Activated T-helper 1 cell treated with anti-CD3 and anti-CD28 coated beads, Interleukin-12 subunit alpha, Interleukin-12 subunit beta, Interleukin-2, Interleukin-4 antibody, amounts not matched to agents 30 ng/mL and 10 ng/mL and 1 ng/mL, durations not matched to agents 14 hours and 24 hours and 36 hours (primary cell): ENCODE results near the gene MRGPRE. TPM values are rescaled to one million over a fixed set of nuclear protein-coding genes. Genes with fewer than 3 reads are reported as not detected.

Source experiments
- DNase-seq: peaks from one replicate; pipeline ENCODE4 v3.0.0; 2021; ENCODE audit warnings: low spot score
- H3K27ac Mint-ChIP-seq: one replicate; pipeline ENCODE4 v1.8.0; 2021; ENCODE audit warnings: mild to moderate bottlenecking, mixed read lengths
- H3K27me3 Mint-ChIP-seq: one replicate; pipeline ENCODE4 v1.8.0; 2022; ENCODE audit warnings: mild to moderate bottlenecking, moderate library complexity, mixed read lengths; ENCODE audit not compliant: insufficient read depth
- H3K36me3 Mint-ChIP-seq: one replicate; pipeline ENCODE4 v1.8.0; 2021; ENCODE audit warnings: low read depth, mixed read lengths
- H3K4me1 Mint-ChIP-seq: one replicate; pipeline ENCODE4 v1.8.0; 2021; ENCODE audit warnings: low read depth, mixed read lengths
- H3K4me3 Mint-ChIP-seq: one replicate; pipeline ENCODE4 v1.8.0; 2021; ENCODE audit warnings: mild to moderate bottlenecking, moderate library complexity, mixed read lengths
- H3K9me3 Mint-ChIP-seq: one replicate; pipeline ENCODE4 v1.8.0; 2021; ENCODE audit warnings: mixed read lengths
- intact Hi-C: fragments of 100-400 bp; cut with micrococcal nuclease; formaldehyde crosslinking; loops from one replicate; pipeline ENCODE4 v1.15.1; 2024
- total RNA-seq: library from RNA; stranded (reverse); gene quantifications from 2 replicates; pipeline ENCODE4 v1.2.3, GENCODE V29; 2022

Gene MRGPRE
- total RNA-seq, 1 donor from 2014 or later, result not detected

DNA sequence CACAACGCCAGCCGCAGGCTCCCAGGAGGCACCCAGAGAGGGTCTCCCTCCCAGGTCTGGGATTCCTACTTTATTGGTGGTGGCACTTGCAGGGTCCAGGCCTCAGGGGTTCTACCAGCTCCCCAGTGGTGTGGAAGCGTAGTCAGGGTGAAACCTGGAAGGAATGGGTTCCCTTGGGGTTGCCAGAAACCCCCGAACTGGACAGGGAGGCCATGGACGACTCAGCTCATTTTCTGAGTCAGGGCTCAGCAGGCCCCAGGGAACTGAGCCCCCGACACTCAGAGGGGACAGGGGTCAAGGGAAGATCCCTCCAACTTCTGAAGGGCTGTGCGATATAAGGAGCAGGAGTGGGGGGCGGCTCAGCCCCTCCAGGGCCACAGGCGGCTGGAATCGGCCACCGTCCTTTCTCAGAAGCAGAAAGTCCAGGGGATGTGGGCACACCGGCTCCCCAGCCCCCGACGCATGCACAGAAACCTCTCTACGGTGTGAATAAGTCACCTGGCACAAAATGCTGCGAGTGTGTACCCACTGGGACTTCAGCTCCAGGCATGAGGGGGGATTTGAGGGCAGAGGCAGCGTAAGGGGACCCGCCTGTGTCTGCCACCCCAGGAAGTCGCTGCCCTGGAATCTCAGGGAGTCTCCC is 38.7 kb downstream of the MRGPRE start:
- DNase-seq, result no peak
- intact Hi-C loops, result no loop called here
- no peaks in the 10 kb centered on the region for H3K9me3 Mint-ChIP-seq
- peaks cover 2% of the 10 kb centered on the region for H3K27me3 Mint-ChIP-seq
- H3K4me1 Mint-ChIP-seq, result no peaks in the 10 kb centered on the region
- no peak overlapping the region for H3K27ac Mint-ChIP-seq
- H3K4me3 Mint-ChIP-seq, result no peak overlapping the region
- H3K36me3 Mint-ChIP-seq, result no peaks in the 10 kb centered on the region

DNA sequence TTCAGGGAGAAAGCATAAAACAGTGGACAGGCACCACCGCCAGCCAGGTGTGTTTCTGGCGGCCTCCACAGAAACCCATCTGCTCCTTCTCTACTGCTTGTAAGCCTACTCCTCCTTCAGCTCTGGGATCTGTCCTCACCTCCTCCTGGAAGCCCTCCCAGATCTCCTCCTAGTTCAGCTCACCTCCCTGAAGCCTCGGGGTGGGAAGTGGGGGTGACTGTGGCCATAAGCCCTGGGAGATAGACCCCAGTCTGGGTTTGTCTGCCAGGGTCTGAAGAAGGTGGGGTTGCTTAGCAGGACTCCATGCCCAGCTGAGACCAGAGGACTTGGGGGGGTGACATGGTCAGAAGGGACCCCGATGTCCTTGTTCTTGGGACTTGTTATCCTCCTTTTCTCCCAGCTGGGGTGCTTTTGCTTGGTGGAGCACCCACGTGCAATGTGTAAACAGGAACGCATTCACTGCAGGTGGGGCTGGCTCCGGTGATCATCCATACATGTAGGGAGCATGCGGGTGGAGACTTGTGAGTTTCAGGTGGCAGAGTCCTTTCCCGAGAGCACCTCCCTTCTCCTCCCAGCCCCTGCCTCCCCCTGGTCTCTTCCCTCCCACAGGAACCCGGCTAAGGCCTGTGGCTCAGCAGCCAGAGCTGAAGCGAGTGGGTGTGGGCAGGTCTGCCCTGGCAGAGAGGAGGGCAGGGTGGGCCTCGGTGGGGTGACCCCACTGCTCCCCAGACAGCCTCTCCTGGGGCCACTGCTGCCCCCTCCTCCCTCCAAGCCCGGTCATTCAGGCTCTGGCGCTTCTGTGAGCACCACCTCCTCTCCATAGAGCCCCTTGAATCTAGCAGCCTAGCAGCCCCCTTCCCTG is 39.5 kb downstream of the MRGPRE start:
- no peak overlapping the region for H3K4me3 Mint-ChIP-seq
- intact Hi-C loops, result no loop called here

GRCh38 chr11:3191586-3192324 is 40.5 kb downstream of the MRGPRE start:
- H3K36me3 Mint-ChIP-seq, result no peaks in the 10 kb centered on the region
- intact Hi-C loops, result no loop called here
- H3K27ac Mint-ChIP-seq, result no peak overlapping the region
- H3K9me3 Mint-ChIP-seq, result no peaks in the 10 kb centered on the region
- H3K27me3 Mint-ChIP-seq, result peaks cover 2% of the 10 kb centered on the region
- no peaks in the 10 kb centered on the region for H3K4me1 Mint-ChIP-seq
- no peak overlapping the region for H3K4me3 Mint-ChIP-seq
- DNase-seq, result no peak

More for the DNA sequence above, 39.5 kb downstream of the MRGPRE start:
- H3K27ac Mint-ChIP-seq, result no peak overlapping the region
- no peaks in the 10 kb centered on the region for H3K36me3 Mint-ChIP-seq
- H3K9me3 Mint-ChIP-seq, result no peaks in the 10 kb centered on the region
- DNase-seq, result no peak
- peaks cover 2% of the 10 kb centered on the region for H3K27me3 Mint-ChIP-seq
- H3K4me1 Mint-ChIP-seq, result no peaks in the 10 kb centered on the region

GRCh38 chr11:3190600-3190999 is 41.6 kb downstream of the MRGPRE start:
- no peak overlapping the region for H3K4me3 Mint-ChIP-seq
- intact Hi-C loops, result no loop called here

GRCh38 chr11:3189886-3190583 is 42.2 kb downstream of the MRGPRE start:
- H3K9me3 Mint-ChIP-seq, result no peaks in the 10 kb centered on the region
- H3K4me3 Mint-ChIP-seq, result no peak overlapping the region
- no peak overlapping the region for H3K27ac Mint-ChIP-seq
- H3K27me3 Mint-ChIP-seq, result peaks cover 2% of the 10 kb centered on the region
- no peaks in the 10 kb centered on the region for H3K36me3 Mint-ChIP-seq
- no peak for DNase-seq
- no peaks in the 10 kb centered on the region for H3K4me1 Mint-ChIP-seq
- intact Hi-C loops, result no loop called here

More at GRCh38 chr11:3190600-3190999, 41.6 kb downstream of the MRGPRE start:
- Mint-ChIP-seq H3K9me3 (no peaks in the 10 kb centered on the region), H3K27ac (no peak overlapping the region), H3K4me1 (no peaks in the 10 kb centered on the region), H3K27me3 (peaks cover 2% of the 10 kb centered on the region), H3K36me3 (no peaks in the 10 kb centered on the region)
- DNase-seq, result no peak

GRCh38 chr11:3189196-3189843 is 42.9 kb downstream of the MRGPRE start:
- peaks cover 2% of the 10 kb centered on the region for H3K27me3 Mint-ChIP-seq
- intact Hi-C loops, result no loop called here
- H3K36me3 Mint-ChIP-seq, result no peaks in the 10 kb centered on the region
- H3K4me1 Mint-ChIP-seq, result no peaks in the 10 kb centered on the region
- no peak overlapping the region for H3K27ac Mint-ChIP-seq
- DNase-seq, result no peak
- no peaks in the 10 kb centered on the region for H3K9me3 Mint-ChIP-seq
- H3K4me3 Mint-ChIP-seq, result no peak overlapping the region

DNA sequence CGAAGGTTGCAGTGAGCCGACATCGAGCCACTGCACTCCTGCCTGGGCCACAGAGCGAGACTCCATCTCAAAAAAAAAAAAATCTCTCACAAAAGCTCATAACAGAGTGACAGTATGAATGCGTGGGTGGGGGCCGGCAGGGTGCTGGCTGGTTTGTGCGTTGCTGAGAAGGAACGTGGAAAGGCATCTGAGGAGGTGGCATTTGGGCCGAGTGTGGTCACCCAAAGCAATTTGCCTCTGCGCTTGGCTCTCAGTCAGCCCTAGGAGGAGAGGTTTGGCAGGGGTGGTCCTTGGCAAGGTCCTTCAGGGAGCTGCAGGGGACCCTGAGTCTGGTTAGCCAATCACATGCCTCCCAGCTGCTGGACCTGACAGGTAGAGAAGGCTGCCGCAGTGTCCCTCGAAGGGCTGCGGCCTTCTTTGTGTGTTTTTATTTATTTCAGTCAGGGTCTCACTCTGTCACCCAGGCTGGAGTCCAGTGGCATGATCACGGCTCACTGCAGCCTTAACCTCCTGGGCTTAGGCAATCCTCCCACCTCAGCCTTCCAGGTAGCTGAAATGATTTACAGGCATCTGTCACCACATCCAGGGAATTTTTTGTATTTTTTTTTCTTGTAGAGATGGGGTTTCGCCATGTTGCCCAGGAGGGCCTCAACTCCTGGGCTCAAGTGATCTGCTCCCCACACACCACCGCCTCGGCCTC is 43.6 kb downstream of the MRGPRE start:
- Mint-ChIP-seq H3K27me3 (no peaks in the 10 kb centered on the region), H3K36me3 (no peaks in the 10 kb centered on the region), H3K4me3 (no peak overlapping the region), H3K27ac (no peak overlapping the region), H3K4me1 (no peaks in the 10 kb centered on the region), H3K9me3 (no peaks in the 10 kb centered on the region)
- DNase-seq, result no peak
- intact Hi-C loops, result no loop called here

- no peaks in the 10 kb centered on the region for H3K27me3 Mint-ChIP-seq
- H3K4me3 Mint-ChIP-seq, result no peak overlapping the region
- no peaks in the 10 kb centered on the region for H3K9me3 Mint-ChIP-seq
- no peaks in the 10 kb centered on the region for H3K4me1 Mint-ChIP-seq
- no peaks in the 10 kb centered on the region for H3K36me3 Mint-ChIP-seq
- H3K27ac Mint-ChIP-seq, result no peak overlapping the region
- DNase-seq, result no peak
- intact Hi-C loops, result no loop called here
These were observed 45.9 kb downstream of the MRGPRE start for GRCh38 chr11:3186166-3186953.

GRCh38 chr11:3184732-3185347 is 47.4 kb downstream of the MRGPRE start:
- intact Hi-C loops, result no loop called here
- Mint-ChIP-seq H3K9me3 (no peaks in the 10 kb centered on the region), H3K4me3 (no peak overlapping the region), H3K36me3 (no peaks in the 10 kb centered on the region), H3K4me1 (no peaks in the 10 kb centered on the region), H3K27me3 (no peaks in the 10 kb centered on the region), H3K27ac (no peak overlapping the region)
- no peak for DNase-seq

DNA sequence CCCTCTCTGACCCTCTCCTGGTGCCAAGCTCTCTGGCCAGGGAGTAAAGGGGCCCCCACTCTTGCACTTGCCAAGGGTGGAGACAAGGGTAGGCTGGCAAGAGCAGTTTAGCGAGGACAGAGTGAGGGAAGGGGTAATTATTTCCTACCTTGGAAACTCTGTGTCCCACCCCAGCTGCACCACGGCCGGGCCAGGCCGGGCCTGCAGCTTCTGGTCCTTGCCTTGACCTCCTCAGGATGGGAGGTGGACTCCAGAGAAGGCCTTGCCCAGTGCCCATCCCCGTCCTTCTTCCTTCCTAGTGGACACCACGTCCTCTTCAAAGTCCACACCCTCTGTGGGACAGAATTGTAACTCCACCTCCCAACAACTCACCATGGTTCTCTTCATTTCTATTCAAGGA is 48.7 kb downstream of the MRGPRE start:
- H3K9me3 Mint-ChIP-seq, result no peaks in the 10 kb centered on the region
- no peaks in the 10 kb centered on the region for H3K4me1 Mint-ChIP-seq
- no peak overlapping the region for H3K27ac Mint-ChIP-seq
- DNase-seq, result no peak
- no peaks in the 10 kb centered on the region for H3K36me3 Mint-ChIP-seq
- intact Hi-C loops, result no loop called here
- H3K27me3 Mint-ChIP-seq, result no peaks in the 10 kb centered on the region
- H3K4me3 Mint-ChIP-seq, result no peak overlapping the region

DNA sequence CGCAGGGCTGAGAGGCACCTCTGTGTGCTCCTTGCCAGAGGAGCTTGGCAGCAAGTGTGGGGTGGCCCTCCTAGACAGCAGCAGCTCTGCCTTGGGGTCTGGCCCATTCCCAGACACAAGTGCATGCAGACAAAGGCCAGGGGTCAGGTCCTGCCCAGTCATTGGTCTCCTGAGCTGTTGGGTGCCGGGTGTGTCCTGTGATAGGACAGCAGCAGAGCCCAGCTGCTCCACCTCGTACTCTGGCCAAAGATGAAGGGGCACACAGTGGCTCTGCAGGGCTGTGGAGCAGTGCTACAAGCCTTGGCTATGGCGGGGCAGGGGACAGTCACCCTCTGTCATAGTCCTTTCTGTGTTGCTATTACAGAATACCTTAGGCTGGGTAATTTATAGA is 49.8 kb downstream of the MRGPRE start:
- H3K4me3 Mint-ChIP-seq, result no peak overlapping the region
- intact Hi-C loops, result no loop called here
- no peaks in the 10 kb centered on the region for H3K27me3 Mint-ChIP-seq
- H3K36me3 Mint-ChIP-seq, result no peaks in the 10 kb centered on the region
- no peaks in the 10 kb centered on the region for H3K9me3 Mint-ChIP-seq
- no peaks in the 10 kb centered on the region for H3K4me1 Mint-ChIP-seq
- no peak for DNase-seq
- H3K27ac Mint-ChIP-seq, result no peak overlapping the region
